Measurements from ENCODE around the gene GPR156. TPM values are rescaled to one million over a fixed set of nuclear protein-coding genes. Genes with fewer than 3 reads are reported as not detected.

The GPR156 gene
- total RNA-seq, 1 experiment from 2014 or later, result 3.1 TPM

GRCh38 chr3:120302361-120302760 lies 17.3 kb upstream of the GPR156 start:
- DNase-seq, result no peak
- Histone ChIP-seq H3K4me3 (ENCODE audit: low read depth, low read length) (no peak overlapping the region), H3K36me3 (ENCODE audit: control insufficient read depth, insufficient read depth, low read length) (no peaks in the 10 kb centered on the region), H3K9me3 (no peaks in the 10 kb centered on the region), H3K4me1 (no peaks in the 10 kb centered on the region), H3K27me3 (replicated peaks; ENCODE audit: control insufficient read depth, insufficient read depth, low read length) (no peaks in the 10 kb centered on the region)
- TF ChIP-seq CTCF (IDR thresholded peaks at IDR 0.05; ENCODE audit: insufficient read depth in 1 of 2, low read depth in 1 of 2, low read length in 1 of 2, severe bottlenecking in 1 of 2, unreplicated experiment in 1 of 2), result no peak
- Mint-ChIP-seq H3K27me3 (ENCODE audit: insufficient read depth, unreplicated experiment) (peaks cover 4% of the 10 kb centered on the region), H3K36me3 (ENCODE audit: insufficient read depth, unreplicated experiment) (no peaks in the 10 kb centered on the region), H3K4me3 (ENCODE audit: unreplicated experiment) (no peak overlapping the region), H3K4me1 (ENCODE audit: low read depth, unreplicated experiment) (no peaks in the 10 kb centered on the region), H3K27ac (ENCODE audit: unreplicated experiment) (no peak overlapping the region), H3K9me3 (ENCODE audit: unreplicated experiment) (no peaks in the 10 kb centered on the region)
- POLR2A ChIA-PET, result no interaction called here
- intact Hi-C loops (cut with micrococcal nuclease; ENCODE audit: unreplicated experiment), result loop anchor here (5.0 kb wide), 1 partner anchor 1040 kb away; no protein-coding TSS in a partner anchor
- CTCF ChIA-PET, result no interaction called here
- no TSS peak for BruUV-seq (replicated peaks)

- Histone ChIP-seq H3K4me1 (no peaks in the 10 kb centered on the region), H3K9me3 (no peaks in the 10 kb centered on the region), H3K36me3 (ENCODE audit: control insufficient read depth, insufficient read depth, low read length) (no peaks in the 10 kb centered on the region), H3K4me3 (ENCODE audit: low read depth, low read length) (no peak overlapping the region), H3K27me3 (replicated peaks; ENCODE audit: control insufficient read depth, insufficient read depth, low read length) (no peaks in the 10 kb centered on the region)
- H3K9me3 Mint-ChIP-seq (ENCODE audit: unreplicated experiment), result no peaks in the 10 kb centered on the region
- no peak overlapping the region for H3K27ac Mint-ChIP-seq (ENCODE audit: unreplicated experiment)
- no TSS peak for BruUV-seq (replicated peaks)
- H3K4me3 Mint-ChIP-seq (ENCODE audit: unreplicated experiment), result no peak overlapping the region
- no peaks in the 10 kb centered on the region for H3K36me3 Mint-ChIP-seq (ENCODE audit: insufficient read depth, unreplicated experiment)
- ChIA-PET POLR2A (no interaction called here), CTCF (interaction anchor here (1.0 kb wide), 1 partner anchor 116 kb away, joined by 3 read pairs; no protein-coding TSS in a partner anchor)
- TF ChIP-seq CTCF (IDR thresholded peaks at IDR 0.05; ENCODE audit: insufficient read depth in 1 of 2, low read depth in 1 of 2, low read length in 1 of 2, severe bottlenecking in 1 of 2, unreplicated experiment in 1 of 2), result no peak
- H3K27me3 Mint-ChIP-seq (ENCODE audit: insufficient read depth, unreplicated experiment), result peaks cover 4% of the 10 kb centered on the region
- no peaks in the 10 kb centered on the region for H3K4me1 Mint-ChIP-seq (ENCODE audit: low read depth, unreplicated experiment)
- no peak for DNase-seq
- intact Hi-C loops (cut with micrococcal nuclease; ENCODE audit: unreplicated experiment), result loop anchor here (5.0 kb wide), 1 partner anchor 1041 kb away; no protein-coding TSS in a partner anchor
These were observed 15.9 kb upstream of the GPR156 start for GRCh38 chr3:120300971-120301370.

GRCh38 chr3:120299403-120299802 lies 14.4 kb upstream of the GPR156 start:
- H3K4me1 ChIP-seq, result no peaks in the 10 kb centered on the region
- Mint-ChIP-seq H3K4me1 (ENCODE audit: low read depth, unreplicated experiment) (no peaks in the 10 kb centered on the region), H3K36me3 (ENCODE audit: insufficient read depth, unreplicated experiment) (no peaks in the 10 kb centered on the region), H3K4me3 (ENCODE audit: unreplicated experiment) (no peak overlapping the region), H3K27me3 (ENCODE audit: insufficient read depth, unreplicated experiment) (peaks cover 4% of the 10 kb centered on the region), H3K27ac (ENCODE audit: unreplicated experiment) (no peak overlapping the region), H3K9me3 (ENCODE audit: unreplicated experiment) (no peaks in the 10 kb centered on the region)
- no peaks in the 10 kb centered on the region for H3K36me3 ChIP-seq (ENCODE audit: control insufficient read depth, insufficient read depth, low read length)
- no peak overlapping the region for H3K4me3 ChIP-seq (ENCODE audit: low read depth, low read length)
- BruUV-seq (replicated peaks), result no TSS peak
- H3K27me3 ChIP-seq (replicated peaks; ENCODE audit: control insufficient read depth, insufficient read depth, low read length), result no peaks in the 10 kb centered on the region
- ChIA-PET CTCF (no interaction called here), POLR2A (no interaction called here)
- intact Hi-C loops (cut with micrococcal nuclease; ENCODE audit: unreplicated experiment), result no loop called here
- no peak for TF ChIP-seq CTCF (IDR thresholded peaks at IDR 0.05; ENCODE audit: insufficient read depth in 1 of 2, low read depth in 1 of 2, low read length in 1 of 2, severe bottlenecking in 1 of 2, unreplicated experiment in 1 of 2)
- no peaks in the 10 kb centered on the region; the same call in 1 of the 2 replicates for H3K9me3 ChIP-seq
- DNase-seq, result no peak
